Nephron (organoid): ENCODE data around the gene KCNMA1.

Source experiments
- H3K27ac Mint-ChIP-seq, 3 experiments: 2 replicates each; pipeline ENCODE4 v1.8.0; 2020; ENCODE audit warnings: mixed read lengths in 3 of 3, mild to moderate bottlenecking in 2 of 3, moderate library complexity in 1 of 3
- H3K27me3 Mint-ChIP-seq: 2 replicates; pipeline ENCODE4 v1.8.0; 2021; ENCODE audit warnings: low read depth, mild to moderate bottlenecking, moderate library complexity, mixed read lengths
- H3K36me3 Mint-ChIP-seq: 2 replicates; pipeline ENCODE4 v1.8.0; 2020; ENCODE audit warnings: low read depth, mixed read lengths
- H3K4me1 Mint-ChIP-seq: 2 replicates; pipeline ENCODE4 v1.8.0; 2020; ENCODE audit warnings: mixed read lengths
- H3K4me3 Mint-ChIP-seq, 3 experiments: 2 replicates each; pipeline ENCODE4 v1.8.0; 2020; ENCODE audit warnings: mild to moderate bottlenecking in 3 of 3, mixed read lengths in 3 of 3, moderate library complexity in 2 of 3
- H3K9me3 Mint-ChIP-seq: 2 replicates; pipeline ENCODE4 v1.8.0; 2020; ENCODE audit warnings: mixed read lengths
- CTCF ChIP-seq, 3 experiments: fragments of 200-600 bp; sonication (generic); IDR thresholded peaks; one replicate each; pipeline ENCODE4 v1.5.0; 2021; ENCODE audit warnings: antibody characterized with exemption in 3 of 3; ENCODE audit not compliant: unreplicated experiment in 3 of 3

Gene KCNMA1

GRCh38 chr10:77192402-77192801 lies 445.2 kb downstream of the KCNMA1 start:
- Mint-ChIP-seq H3K36me3 (no peaks in the 10 kb centered on the region), H3K4me1 (peaks cover 21% of the 10 kb centered on the region), H3K27ac (no peak overlapping the region), H3K4me3 (no peak overlapping the region), H3K27me3 (no peaks in the 10 kb centered on the region), H3K9me3 (no peaks in the 10 kb centered on the region)
- no peak for TF ChIP-seq CTCF (IDR thresholded peaks at IDR 0.05; ENCODE audit: unreplicated experiment in 3 of 3)

- Mint-ChIP-seq H3K9me3 (no peaks in the 10 kb centered on the region), H3K27me3 (no peaks in the 10 kb centered on the region), H3K4me1 (peaks cover 20% of the 10 kb centered on the region), H3K4me3 (no peak overlapping the region), H3K27ac (no peak overlapping the region), H3K36me3 (no peaks in the 10 kb centered on the region)
- no peak for TF ChIP-seq CTCF (IDR thresholded peaks at IDR 0.05; ENCODE audit: unreplicated experiment in 3 of 3)
These were observed 446.1 kb downstream of the KCNMA1 start for GRCh38 chr10:77191324-77192049.

DNA sequence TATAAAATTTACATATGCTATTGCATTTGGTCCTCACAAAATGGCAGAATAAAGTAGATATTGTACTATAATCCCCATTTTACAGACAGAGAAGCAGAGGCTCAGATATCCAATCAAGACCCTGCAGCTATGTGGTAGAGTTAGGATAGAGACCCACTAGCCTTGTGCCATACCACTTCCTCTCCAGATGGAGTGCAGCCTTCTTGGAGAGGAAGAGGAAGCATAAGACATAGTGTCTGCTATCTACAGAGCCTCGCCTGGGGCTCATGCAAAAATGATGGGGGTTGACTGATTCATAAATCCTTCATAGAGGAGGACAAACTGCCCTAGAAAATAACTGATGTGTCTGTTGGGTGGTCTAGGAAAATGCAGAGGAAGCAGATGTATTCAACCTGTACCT lies 447.3 kb downstream of the KCNMA1 start:
- H3K4me3 Mint-ChIP-seq, result no peak overlapping the region
- H3K27ac Mint-ChIP-seq, result no peak overlapping the region
- TF ChIP-seq CTCF (IDR thresholded peaks at IDR 0.05; ENCODE audit: unreplicated experiment in 3 of 3), result no peak
- H3K9me3 Mint-ChIP-seq, result no peaks in the 10 kb centered on the region
- no peaks in the 10 kb centered on the region for H3K36me3 Mint-ChIP-seq
- peaks cover 16% of the 10 kb centered on the region for H3K4me1 Mint-ChIP-seq
- H3K27me3 Mint-ChIP-seq, result peaks cover 4% of the 10 kb centered on the region

- peaks cover 20% of the 10 kb centered on the region for H3K4me1 Mint-ChIP-seq
- H3K9me3 Mint-ChIP-seq, result no peaks in the 10 kb centered on the region
- no peak for TF ChIP-seq CTCF (IDR thresholded peaks at IDR 0.05; ENCODE audit: unreplicated experiment in 3 of 3)
- H3K27ac Mint-ChIP-seq, result no peak overlapping the region
- no peak overlapping the region for H3K4me3 Mint-ChIP-seq
- peaks cover 8% of the 10 kb centered on the region for H3K27me3 Mint-ChIP-seq
- no peaks in the 10 kb centered on the region for H3K36me3 Mint-ChIP-seq
These were observed 448.1 kb downstream of the KCNMA1 start for GRCh38 chr10:77189520-77189919.

DNA sequence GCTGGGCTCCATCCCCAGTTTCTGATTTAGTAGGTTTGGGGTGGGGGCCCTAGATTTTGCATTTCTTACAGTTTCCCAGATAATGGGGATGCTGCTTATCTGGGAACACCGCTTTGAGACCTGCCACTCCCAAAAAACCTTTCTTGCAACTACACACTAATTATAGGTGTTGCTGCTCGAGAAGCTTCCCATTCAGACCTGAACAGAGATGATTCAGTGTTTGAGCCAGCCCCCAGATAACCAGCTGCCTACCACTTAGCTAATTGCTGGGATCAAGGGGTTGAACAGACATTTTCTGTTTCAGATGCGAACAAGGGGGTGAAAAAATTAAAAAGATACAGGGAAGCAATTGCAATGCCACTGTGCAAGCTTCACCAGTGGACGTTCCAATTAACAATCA lies 448.5 kb downstream of the KCNMA1 start:
- TF ChIP-seq CTCF (IDR thresholded peaks at IDR 0.05; ENCODE audit: unreplicated experiment in 3 of 3), result no peak
- Mint-ChIP-seq H3K27me3 (peaks cover 8% of the 10 kb centered on the region), H3K4me3 (no peak overlapping the region), H3K4me1 (peaks cover 21% of the 10 kb centered on the region), H3K9me3 (no peaks in the 10 kb centered on the region), H3K27ac (no peak overlapping the region), H3K36me3 (no peaks in the 10 kb centered on the region)

- Mint-ChIP-seq H3K36me3 (no peaks in the 10 kb centered on the region), H3K27me3 (peaks cover 8% of the 10 kb centered on the region), H3K9me3 (no peaks in the 10 kb centered on the region), H3K4me1 (peaks cover 20% of the 10 kb centered on the region), H3K27ac (no peak overlapping the region), H3K4me3 (no peak overlapping the region)
- TF ChIP-seq CTCF (IDR thresholded peaks at IDR 0.05; ENCODE audit: unreplicated experiment in 3 of 3), result no peak
These were observed 449.1 kb downstream of the KCNMA1 start for GRCh38 chr10:77188521-77188920.
